ENCODE measurements around the gene CACNG8.

The CACNG8 gene

GRCh38 chr19:53965091-53965490, 2.4 kb downstream of the CACNG8 start:
- DNase-seq, result no peak

GRCh38 chr19:53966931-53967330, 4.2 kb downstream of the CACNG8 start:
- DNase-seq, result no peak

- DNase-seq, result no peak
Observed at GRCh38 chr19:53969366-53969765, 6.6 kb downstream of the CACNG8 start.

GRCh38 chr19:53971673-53972072, 8.9 kb downstream of the CACNG8 start:
- no peak for DNase-seq

GRCh38 chr19:53977429-53977990, 14.8 kb downstream of the CACNG8 start:
- DNase-seq, result no peak

- no peak for DNase-seq
Observed at GRCh38 chr19:53977991-53978731, 15.4 kb downstream of the CACNG8 start.

- DNase-seq, result no peak
Observed at GRCh38 chr19:53978975-53979801, 16.5 kb downstream of the CACNG8 start.

GRCh38 chr19:53980539-53981375, 18.0 kb downstream of the CACNG8 start:
- no peak for DNase-seq

GRCh38 chr19:53981376-53981951, 18.7 kb downstream of the CACNG8 start:
- DNase-seq, result no peak

- DNase-seq, result no peak
Observed at GRCh38 chr19:53982001-53982451, 19.3 kb downstream of the CACNG8 start.

- no peak for DNase-seq
Observed at GRCh38 chr19:53982611-53983010, 19.9 kb downstream of the CACNG8 start.

GRCh38 chr19:53983457-53984289, 20.9 kb downstream of the CACNG8 start:
- DNase-seq, result no peak

- no peak for DNase-seq
Observed at GRCh38 chr19:53985863-53986262, 23.1 kb downstream of the CACNG8 start.

GRCh38 chr19:53988981-53989380, 26.2 kb downstream of the CACNG8 start:
- DNase-seq, result no peak

- DNase-seq, result no peak
Observed at GRCh38 chr19:53989600-53990533, 27.1 kb downstream of the CACNG8 start.

GRCh38 chr19:53991224-53992113, 28.7 kb downstream of the CACNG8 start, which contains the start of gene CACNG6:
TSS of gene CACNG6 (plus strand) at chr19:53991637. CDS start at chr19:53992878, 1,241 bp downstream.
- peak; percentile 58 for DNase-seq

- DNase-seq, result no peak
Observed at GRCh38 chr19:53992211-53992610, 29.5 kb downstream of the CACNG8 start.

GRCh38 chr19:53992815-53993214, 30.1 kb downstream of the CACNG8 start:
- DNase-seq, result no peak

- no peak for DNase-seq
Observed at GRCh38 chr19:53993448-53993847, 30.7 kb downstream of the CACNG8 start.

All from NCI-H146 (cell line).